ENCODE data around the gene FBXW10.
"Not testable (repeated sequence)": the region's sequence is repeated elsewhere in the genome, so short reads cannot be mapped to it uniquely, and the experiment has no call there.

GRCh38 chr17:18747501-18747900, 3.6 kb downstream of the FBXW10 start:
- TF ChIP-seq CTCF (IDR thresholded peaks at IDR 0.05; ENCODE audit: low read depth, low read length); EZH2phosphoT487 (IDR thresholded peaks at IDR 0.05; ENCODE audit: low read depth): not testable (repeated sequence)
